ENCODE results near the gene MSRB2.
A peak's percentile ranks its signal among the peaks of the same experiment; 100 is the strongest.

MSRB2 gene

GRCh38 chr10:23095404-23095965 lies at the start of gene MSRB2:
Gene MSRB2, plus strand, starts transcription at chr10:23095579. Its CDS starts 30 bp downstream, at chr10:23095609.
- Histone ChIP-seq H3K4me3 (ENCODE audit: insufficient read length, low read depth) (peak within 1 kb of the TSS; percentile 62), H3K4me1 (ENCODE audit: insufficient read depth, insufficient read length) (no peaks in the 10 kb centered on the region), H3K36me3 (ENCODE audit: insufficient read depth, insufficient read length, low read length) (no peaks in the 10 kb centered on the region), H3K9me3 (ENCODE audit: insufficient read depth, low read length) (no peaks in the 10 kb centered on the region; the same call in 1 of the 2 replicates), H3K9ac (ENCODE audit: insufficient read length, low read depth) (peak within 1 kb of the TSS; percentile 88), H3K27me3 (ENCODE audit: insufficient read depth, insufficient read length) (no peaks in the 10 kb centered on the region)
- TF ChIP-seq YY1 (IDR thresholded peaks at IDR 0.05; ENCODE audit: insufficient read depth, insufficient read length) (peak; percentile 42), ZNF274 (IDR thresholded peaks at IDR 0.05; ENCODE audit: low read depth, low read length) (no peak), SUZ12 (IDR thresholded peaks at IDR 0.05; ENCODE audit: extremely low read depth, insufficient read depth, insufficient read length) (no peak)
- peak; percentile 94 for DNase-seq (ENCODE audit: low read depth, low spot score)

GRCh38 chr10:23046027-23046426 lies 49.4 kb upstream of the MSRB2 start:
- no peak overlapping the region for H3K9ac ChIP-seq (ENCODE audit: insufficient read length, low read depth)
- H3K4me3 ChIP-seq (ENCODE audit: insufficient read length, low read depth), result no peak overlapping the region
- H3K4me1 ChIP-seq (ENCODE audit: insufficient read depth, insufficient read length), result no peaks in the 10 kb centered on the region
- DNase-seq (ENCODE audit: low read depth, low spot score), result no peak
- H3K27me3 ChIP-seq (ENCODE audit: insufficient read depth, insufficient read length), result no peaks in the 10 kb centered on the region
- H3K9me3 ChIP-seq (ENCODE audit: insufficient read depth, low read length), result no peaks in the 10 kb centered on the region
- H3K36me3 ChIP-seq (ENCODE audit: insufficient read depth, insufficient read length, low read length), result no peaks in the 10 kb centered on the region
- TF ChIP-seq YY1 (IDR thresholded peaks at IDR 0.05; ENCODE audit: insufficient read depth, insufficient read length) (no peak), SUZ12 (IDR thresholded peaks at IDR 0.05; ENCODE audit: extremely low read depth, insufficient read depth, insufficient read length) (no peak), ZNF274 (IDR thresholded peaks at IDR 0.05; ENCODE audit: low read depth, low read length) (no peak)

- H3K27me3 ChIP-seq (ENCODE audit: insufficient read depth, insufficient read length), result no peaks in the 10 kb centered on the region
- H3K9ac ChIP-seq (ENCODE audit: insufficient read length, low read depth), result no peak overlapping the region
- H3K4me1 ChIP-seq (ENCODE audit: insufficient read depth, insufficient read length), result no peaks in the 10 kb centered on the region
- no peak for TF ChIP-seq SUZ12 (IDR thresholded peaks at IDR 0.05; ENCODE audit: extremely low read depth, insufficient read depth, insufficient read length)
- TF ChIP-seq ZNF274 (IDR thresholded peaks at IDR 0.05; ENCODE audit: low read depth, low read length), result no peak
- TF ChIP-seq YY1 (IDR thresholded peaks at IDR 0.05; ENCODE audit: insufficient read depth, insufficient read length), result no peak
- H3K4me3 ChIP-seq (ENCODE audit: insufficient read length, low read depth), result no peak overlapping the region
- H3K9me3 ChIP-seq (ENCODE audit: insufficient read depth, low read length), result no peaks in the 10 kb centered on the region
- no peaks in the 10 kb centered on the region for H3K36me3 ChIP-seq (ENCODE audit: insufficient read depth, insufficient read length, low read length)
- no peak for DNase-seq (ENCODE audit: low read depth, low spot score)
Observed at GRCh38 chr10:23047201-23048050, 48.0 kb upstream of the MSRB2 start.

GRCh38 chr10:23048191-23048590 lies 47.2 kb upstream of the MSRB2 start:
- H3K4me3 ChIP-seq (ENCODE audit: insufficient read length, low read depth), result no peak overlapping the region
- DNase-seq (ENCODE audit: low read depth, low spot score), result no peak
- no peaks in the 10 kb centered on the region for H3K27me3 ChIP-seq (ENCODE audit: insufficient read depth, insufficient read length)
- TF ChIP-seq SUZ12 (IDR thresholded peaks at IDR 0.05; ENCODE audit: extremely low read depth, insufficient read depth, insufficient read length) (no peak), ZNF274 (IDR thresholded peaks at IDR 0.05; ENCODE audit: low read depth, low read length) (no peak), YY1 (IDR thresholded peaks at IDR 0.05; ENCODE audit: insufficient read depth, insufficient read length) (no peak)
- no peaks in the 10 kb centered on the region for H3K4me1 ChIP-seq (ENCODE audit: insufficient read depth, insufficient read length)
- no peaks in the 10 kb centered on the region for H3K36me3 ChIP-seq (ENCODE audit: insufficient read depth, insufficient read length, low read length)
- H3K9ac ChIP-seq (ENCODE audit: insufficient read length, low read depth), result no peak overlapping the region
- H3K9me3 ChIP-seq (ENCODE audit: insufficient read depth, low read length), result no peaks in the 10 kb centered on the region

GRCh38 chr10:23051278-23051677 lies 44.1 kb upstream of the MSRB2 start:
- no peaks in the 10 kb centered on the region for H3K9me3 ChIP-seq (ENCODE audit: insufficient read depth, low read length)
- TF ChIP-seq YY1 (IDR thresholded peaks at IDR 0.05; ENCODE audit: insufficient read depth, insufficient read length), result no peak
- no peak for TF ChIP-seq ZNF274 (IDR thresholded peaks at IDR 0.05; ENCODE audit: low read depth, low read length)
- TF ChIP-seq SUZ12 (IDR thresholded peaks at IDR 0.05; ENCODE audit: extremely low read depth, insufficient read depth, insufficient read length), result no peak

GRCh38 chr10:23051855-23052331 lies 43.5 kb upstream of the MSRB2 start:
- no peak for DNase-seq (ENCODE audit: low read depth, low spot score)

More at GRCh38 chr10:23051278-23051677, 44.1 kb upstream of the MSRB2 start:
- no peak for DNase-seq (ENCODE audit: low read depth, low spot score)
- Histone ChIP-seq H3K27me3 (ENCODE audit: insufficient read depth, insufficient read length) (no peaks in the 10 kb centered on the region), H3K36me3 (ENCODE audit: insufficient read depth, insufficient read length, low read length) (no peaks in the 10 kb centered on the region), H3K4me1 (ENCODE audit: insufficient read depth, insufficient read length) (peaks cover 3% of the 10 kb centered on the region), H3K4me3 (ENCODE audit: insufficient read length, low read depth) (no peak overlapping the region), H3K9ac (ENCODE audit: insufficient read length, low read depth) (no peak overlapping the region)

GRCh38 chr10:23053036-23053435 lies 42.3 kb upstream of the MSRB2 start:
- Histone ChIP-seq H3K4me1 (ENCODE audit: insufficient read depth, insufficient read length) (peaks cover 3% of the 10 kb centered on the region), H3K9me3 (ENCODE audit: insufficient read depth, low read length) (no peaks in the 10 kb centered on the region), H3K27me3 (ENCODE audit: insufficient read depth, insufficient read length) (no peaks in the 10 kb centered on the region), H3K36me3 (ENCODE audit: insufficient read depth, insufficient read length, low read length) (no peaks in the 10 kb centered on the region), H3K4me3 (ENCODE audit: insufficient read length, low read depth) (no peak overlapping the region), H3K9ac (ENCODE audit: insufficient read length, low read depth) (no peak overlapping the region)
- peak; percentile 79 for DNase-seq (ENCODE audit: low read depth, low spot score)
- TF ChIP-seq YY1 (IDR thresholded peaks at IDR 0.05; ENCODE audit: insufficient read depth, insufficient read length), result no peak
- TF ChIP-seq ZNF274 (IDR thresholded peaks at IDR 0.05; ENCODE audit: low read depth, low read length), result no peak
- no peak for TF ChIP-seq SUZ12 (IDR thresholded peaks at IDR 0.05; ENCODE audit: extremely low read depth, insufficient read depth, insufficient read length)

More at GRCh38 chr10:23051855-23052331, 43.5 kb upstream of the MSRB2 start:
- no peaks in the 10 kb centered on the region for H3K36me3 ChIP-seq (ENCODE audit: insufficient read depth, insufficient read length, low read length)
- H3K9ac ChIP-seq (ENCODE audit: insufficient read length, low read depth), result no peak overlapping the region
- H3K4me1 ChIP-seq (ENCODE audit: insufficient read depth, insufficient read length), result peaks cover 3% of the 10 kb centered on the region
- no peak for TF ChIP-seq ZNF274 (IDR thresholded peaks at IDR 0.05; ENCODE audit: low read depth, low read length)
- no peak for TF ChIP-seq SUZ12 (IDR thresholded peaks at IDR 0.05; ENCODE audit: extremely low read depth, insufficient read depth, insufficient read length)
- no peak for TF ChIP-seq YY1 (IDR thresholded peaks at IDR 0.05; ENCODE audit: insufficient read depth, insufficient read length)
- no peaks in the 10 kb centered on the region for H3K27me3 ChIP-seq (ENCODE audit: insufficient read depth, insufficient read length)
- H3K9me3 ChIP-seq (ENCODE audit: insufficient read depth, low read length), result no peaks in the 10 kb centered on the region
- no peak overlapping the region for H3K4me3 ChIP-seq (ENCODE audit: insufficient read length, low read depth)

All from NT2/D1 (cell line).